GM12878 (cell line): Measurements from ENCODE around the gene CSRP2.

Source experiments
- EP300 ChIP-seq, 2 experiments: fragments of 150-350 bp in 1 of 2; IDR thresholded peaks; 2 replicates each; pipeline ENCODE4 v1.6.1; 2011 to 2012; ENCODE audit warnings: low read depth in 2 of 2, low read length in 2 of 2, borderline replicate concordance in 1 of 2, improper control_type of control experiment in 1 of 2, inconsistent platforms in 1 of 2; ENCODE audit not compliant: control insufficient read depth in 1 of 2
- PML ChIP-seq: IDR thresholded peaks from 2 replicates; pipeline ENCODE4 v1.6.1; 2012; ENCODE audit warnings: low read length, inconsistent platforms
- TF ChIP-seq, protein P1 (sequence below): IDR thresholded peaks from 2 replicates; pipeline ENCODE4 v1.6.1; 2012; ENCODE audit warnings: low read depth, low read length, improper control_type of control experiment
- TF ChIP-seq, protein P2 (sequence below): fragments of 450-650 bp; IDR thresholded peaks from 2 replicates; pipeline ENCODE4 v1.6.1; 2016; ENCODE audit warnings: mild to moderate bottlenecking

DNA sequence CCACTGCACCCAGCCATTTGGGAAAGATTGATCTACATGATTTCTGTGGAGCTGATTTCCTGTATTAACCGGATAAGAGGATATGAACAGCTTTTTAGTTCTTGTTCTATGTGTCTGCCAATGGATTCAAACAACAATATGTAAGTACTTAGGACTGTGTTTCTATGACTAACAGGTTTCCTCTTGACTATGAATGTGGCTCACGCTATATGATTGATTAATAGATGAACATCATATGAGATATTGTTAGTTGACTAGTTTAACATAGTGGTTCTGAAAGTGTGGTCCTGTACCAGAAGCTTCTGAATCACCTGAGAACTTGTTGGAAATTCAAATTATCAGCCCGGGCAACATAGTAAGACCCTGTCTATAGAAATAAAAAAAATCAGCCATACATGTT, 12.8 kb upstream of the CSRP2 start:
- TF ChIP-seq, protein P1, sequence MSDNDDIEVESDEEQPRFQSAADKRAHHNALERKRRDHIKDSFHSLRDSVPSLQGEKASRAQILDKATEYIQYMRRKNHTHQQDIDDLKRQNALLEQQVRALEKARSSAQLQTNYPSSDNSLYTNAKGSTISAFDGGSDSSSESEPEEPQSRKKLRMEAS, result no peak
- TF ChIP-seq, protein P2, sequence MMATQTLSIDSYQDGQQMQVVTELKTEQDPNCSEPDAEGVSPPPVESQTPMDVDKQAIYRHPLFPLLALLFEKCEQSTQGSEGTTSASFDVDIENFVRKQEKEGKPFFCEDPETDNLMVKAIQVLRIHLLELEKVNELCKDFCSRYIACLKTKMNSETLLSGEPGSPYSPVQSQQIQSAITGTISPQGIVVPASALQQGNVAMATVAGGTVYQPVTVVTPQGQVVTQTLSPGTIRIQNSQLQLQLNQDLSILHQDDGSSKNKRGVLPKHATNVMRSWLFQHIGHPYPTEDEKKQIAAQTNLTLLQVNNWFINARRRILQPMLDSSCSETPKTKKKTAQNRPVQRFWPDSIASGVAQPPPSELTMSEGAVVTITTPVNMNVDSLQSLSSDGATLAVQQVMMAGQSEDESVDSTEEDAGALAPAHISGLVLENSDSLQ, result no peak
- TF ChIP-seq EP300 (IDR thresholded peaks at IDR 0.05; ENCODE audit: borderline replicate concordance in 1 of 2, control insufficient read depth in 1 of 2, low read depth in 2 of 2, low read length in 2 of 2), result no peak
- no peak for TF ChIP-seq PML
